Stimulated activated CD4-positive, alpha-beta T cell treated with anti-CD3 and anti-CD28 coated beads, Interleukin-2, amount 100 ng/mL, for 4 hours (primary cell): ENCODE data around the gene JAM2.
"Not testable (repeated sequence)": the region's sequence is repeated elsewhere in the genome, so short reads cannot be mapped to it uniquely, and the experiment has no call there.

ENCODE experiments used
- DNase-seq: peaks from one replicate; pipeline ENCODE4 v3.0.0-alpha.2; 2020; ENCODE audit warnings: low read depth

Gene JAM2

GRCh38 chr21:25638660-25639550, at the start of gene JAM2:
JAM2 (plus strand) TSS chr21:25639258; CDS start chr21:25639822, 564 bp downstream.
- DNase-seq: peak; percentile 31

GRCh38 chr21:25589887-25590286, 49.2 kb upstream of the JAM2 start:
- no peak for DNase-seq

GRCh38 chr21:25607151-25608043, 31.7 kb upstream of the JAM2 start, which contains the start of gene MRPL39:
MRPL39 (minus strand) TSS chr21:25607481; CDS start chr21:25607475, 6 bp downstream.
- DNase-seq: peak; percentile 79

- DNase-seq: peak; percentile 67
Observed at GRCh38 chr21:25608044-25608737, 30.9 kb upstream of the JAM2 start.

- DNase-seq: no peak
Observed at GRCh38 chr21:25614441-25614840, 24.6 kb upstream of the JAM2 start.

- no peak for DNase-seq
Observed at GRCh38 chr21:25615880-25616279, 23.2 kb upstream of the JAM2 start.

- DNase-seq: no peak
Observed at GRCh38 chr21:25619198-25619597, 19.9 kb upstream of the JAM2 start.

GRCh38 chr21:25624511-25624910, 14.5 kb upstream of the JAM2 start:
- no peak for DNase-seq

GRCh38 chr21:25625036-25625435, 14.0 kb upstream of the JAM2 start:
- DNase-seq: no peak

GRCh38 chr21:25625776-25626555, 13.1 kb upstream of the JAM2 start:
- not testable (repeated sequence) for DNase-seq

- DNase-seq: no peak
Observed at GRCh38 chr21:25626757-25627156, 12.3 kb upstream of the JAM2 start.

GRCh38 chr21:25632296-25632695, 6.8 kb upstream of the JAM2 start:
- DNase-seq: no peak

GRCh38 chr21:25635310-25635709, 3.7 kb upstream of the JAM2 start:
- no peak for DNase-seq

GRCh38 chr21:25636727-25637126, 2.3 kb upstream of the JAM2 start:
- no peak for DNase-seq

GRCh38 chr21:25637851-25638659, 1.0 kb upstream of the JAM2 start:
- no peak for DNase-seq

GRCh38 chr21:25639551-25640201, 618 bp downstream of the JAM2 start:
- DNase-seq: peak; percentile 26

- DNase-seq: no peak
Observed at GRCh38 chr21:25640202-25640942, 1.3 kb downstream of the JAM2 start.

GRCh38 chr21:25640943-25641292, 1.9 kb downstream of the JAM2 start:
- DNase-seq: no peak

GRCh38 chr21:25643486-25643885, 4.4 kb downstream of the JAM2 start:
- no peak for DNase-seq
